ENCODE data around the gene FICD.

- TF ChIP-seq YY1 (IDR thresholded peaks at IDR 0.05; ENCODE audit: insufficient read depth, insufficient read length) (no peak), SUZ12 (IDR thresholded peaks at IDR 0.05; ENCODE audit: extremely low read depth, insufficient read depth, insufficient read length) (no peak), ZNF274 (IDR thresholded peaks at IDR 0.05; ENCODE audit: low read depth, low read length) (no peak)
Observed at GRCh38 chr12:108509806-108510205, 5.3 kb upstream of the FICD start.
